DMS79 (cell line): ENCODE data around the gene ELP1.
"Not testable (repeated sequence)": the region's sequence is repeated elsewhere in the genome, so short reads cannot be mapped to it uniquely, and the experiment has no call there.

ENCODE experiments used
- DNase-seq: peaks from one replicate; lab custom pipeline; 2025; lab: John Stamatoyannopoulos, UW

Gene ELP1

GRCh38 chr9:108854641-108855528 is 79.0 kb downstream of the ELP1 start:
- no peak for DNase-seq

GRCh38 chr9:108854094-108854493 is 79.8 kb downstream of the ELP1 start:
- DNase-seq, result no peak

- DNase-seq, result no peak
Measured at GRCh38 chr9:108852079-108852478, 81.8 kb downstream of the ELP1 start.

- DNase-seq, result no peak
Measured at GRCh38 chr9:108851138-108851537, 82.8 kb downstream of the ELP1 start.

- no peak for DNase-seq
Measured at GRCh38 chr9:108850293-108850897, 83.5 kb downstream of the ELP1 start.

- not testable (repeated sequence) for DNase-seq
Measured at GRCh38 chr9:108848296-108848695, 85.6 kb downstream of the ELP1 start.

- DNase-seq, result no peak
Measured at GRCh38 chr9:108845947-108846346, 88.0 kb downstream of the ELP1 start.

GRCh38 chr9:108845507-108845906 is 88.4 kb downstream of the ELP1 start:
- DNase-seq, result no peak

GRCh38 chr9:108844856-108845255 is 89.1 kb downstream of the ELP1 start:
- DNase-seq, result peak; percentile 86

- no peak for DNase-seq
Measured at GRCh38 chr9:108844391-108844790, 89.5 kb downstream of the ELP1 start.

- no peak for DNase-seq
Measured at GRCh38 chr9:108842610-108843295, 91.2 kb downstream of the ELP1 start.

- not testable (repeated sequence) for DNase-seq
Measured at GRCh38 chr9:108839561-108839960, 94.4 kb downstream of the ELP1 start.

- no peak for DNase-seq
Measured at GRCh38 chr9:108838017-108838416, 95.9 kb downstream of the ELP1 start.

GRCh38 chr9:108837530-108837929 is 96.4 kb downstream of the ELP1 start:
- DNase-seq, result no peak

GRCh38 chr9:108836781-108837180 is 97.1 kb downstream of the ELP1 start:
- DNase-seq, result peak; percentile 48

GRCh38 chr9:108836319-108836718 is 97.6 kb downstream of the ELP1 start:
- peak; percentile 70 for DNase-seq

- DNase-seq, result no peak
Measured at GRCh38 chr9:108835831-108836230, 98.1 kb downstream of the ELP1 start.

- no peak for DNase-seq
Measured at GRCh38 chr9:108834959-108835665, 98.8 kb downstream of the ELP1 start.

- DNase-seq, result no peak
Measured at GRCh38 chr9:108832179-108832500, 101.8 kb downstream of the ELP1 start.

GRCh38 chr9:108831496-108832178 is 102.3 kb downstream of the ELP1 start:
- no peak for DNase-seq

- no peak for DNase-seq
Measured at GRCh38 chr9:108830272-108830671, 103.7 kb downstream of the ELP1 start.

- no peak for DNase-seq
Measured at GRCh38 chr9:108823829-108824228, 110.1 kb downstream of the ELP1 start.
